HG03060 (cell line): ENCODE data around the gene TAF1B.

Source experiments
- ATAC-seq: cut with Tn5 transposase; IDR thresholded peaks from one replicate; pipeline ENCODE4 v1.9.1; 2021; ENCODE audit warnings: low read depth, moderate number of reproducible peaks; ENCODE audit not compliant: unreplicated experiment

Gene TAF1B

DNA sequence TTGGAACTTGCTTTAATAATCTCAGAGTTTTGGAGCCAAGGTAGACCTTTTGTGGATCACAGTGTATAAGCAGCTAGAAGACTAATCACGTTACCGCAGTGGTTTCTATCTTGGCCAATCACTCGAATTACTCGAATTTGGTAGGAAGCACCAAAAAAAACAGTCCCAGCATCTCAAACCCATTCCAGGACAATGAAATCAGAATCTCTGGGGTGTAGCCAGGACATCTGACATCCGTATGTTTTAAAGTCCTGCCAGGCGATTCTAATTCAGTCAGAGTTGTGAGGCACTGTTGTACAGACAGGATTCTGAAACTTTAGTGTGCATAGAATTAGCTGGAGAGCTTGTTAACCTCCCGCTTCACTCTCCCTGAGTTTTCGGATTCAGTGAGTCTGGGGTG, 139.0 kb downstream of the TAF1B start:
- ATAC-seq = no peak

GRCh38 chr2:9982891-9983290, 139.6 kb downstream of the TAF1B start:
- no peak for ATAC-seq

DNA sequence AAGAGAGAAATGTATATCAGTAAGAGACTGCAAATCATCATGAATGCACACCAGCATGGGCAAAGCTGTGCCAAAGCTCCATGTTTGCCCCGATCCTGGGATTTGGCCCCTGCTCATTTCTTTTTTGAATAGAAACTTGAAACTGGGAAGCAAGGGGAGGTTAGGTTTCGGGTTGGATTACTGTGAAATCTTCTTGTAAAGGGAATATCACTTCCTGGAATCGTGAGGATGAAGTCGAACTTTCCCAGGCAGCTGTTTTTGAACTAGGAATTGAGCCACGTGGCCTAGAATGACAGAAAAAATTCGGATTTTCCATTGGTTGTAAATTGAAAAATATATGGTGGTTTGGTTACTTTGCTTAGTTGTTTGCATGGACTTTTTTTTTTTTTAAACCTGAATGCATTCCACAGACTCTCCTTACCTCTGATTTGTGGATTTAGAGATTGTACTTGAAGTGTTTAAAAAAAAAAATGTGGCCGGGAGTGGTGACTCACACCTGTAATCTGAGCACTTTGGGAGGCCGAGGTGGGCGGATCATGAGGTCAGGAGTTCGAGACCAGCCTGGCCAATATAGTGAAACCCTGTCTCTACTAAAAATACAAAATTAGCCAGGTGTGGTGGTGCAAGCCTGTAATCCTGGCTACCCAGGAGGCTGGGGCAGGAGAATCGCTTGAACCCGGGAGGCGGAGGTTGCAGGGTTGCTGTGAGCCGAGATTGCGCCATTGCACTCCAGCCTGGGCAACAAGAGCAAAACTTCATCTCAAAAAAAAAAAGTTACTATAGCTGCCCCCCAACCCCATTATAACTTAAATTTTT, 140.3 kb downstream of the TAF1B start:
- ATAC-seq = no peak
